B cell (primary cell): Measurements from ENCODE around the gene FSD1.

Source experiments
- EZH2 ChIP-seq: IDR thresholded peaks from 2 replicates; pipeline ENCODE4 v1.6.1; 2012; ENCODE audit warnings: borderline replicate concordance, low read depth, mild to moderate bottlenecking, moderate library complexity, low read length; ENCODE audit not compliant: insufficient read depth, poor library complexity, severe bottlenecking
- TF ChIP-seq, protein P1 (sequence below): fragments of 200-600 bp; IDR thresholded peaks from one replicate; pipeline ENCODE4 v1.8.0; 2022; ENCODE audit warnings: antibody characterized with exemption, mild to moderate bottlenecking

DNA sequence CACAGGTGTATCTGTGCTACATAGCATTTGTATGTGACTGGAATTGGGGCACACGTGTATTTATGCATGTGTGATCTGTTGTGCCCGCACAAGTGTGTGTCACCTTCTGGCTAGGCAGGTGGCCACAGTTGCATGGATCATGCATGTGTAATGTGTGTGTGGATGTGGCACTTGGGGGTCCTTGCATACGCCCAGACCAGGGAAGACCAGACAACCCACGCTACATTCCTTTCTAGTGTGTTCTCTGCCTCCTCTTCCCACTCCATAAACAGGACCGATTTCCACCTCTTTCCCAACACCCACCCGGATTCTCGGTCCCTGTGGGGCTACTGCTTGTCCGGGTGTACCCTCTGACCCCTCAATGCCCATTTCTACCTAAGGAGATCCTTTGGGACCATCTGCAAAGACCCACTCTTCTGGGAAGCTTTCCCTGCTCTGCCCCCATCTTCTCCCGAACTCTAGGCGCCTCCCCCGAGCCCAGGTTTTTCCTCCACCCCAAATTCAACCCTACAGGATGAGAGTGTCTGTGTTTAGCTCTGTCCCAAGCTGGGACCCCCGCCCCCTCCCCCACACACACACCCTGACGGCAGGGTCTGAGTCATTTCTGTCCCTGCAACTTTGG, 21.9 kb downstream of the FSD1 start:
- TF ChIP-seq, protein P1, sequence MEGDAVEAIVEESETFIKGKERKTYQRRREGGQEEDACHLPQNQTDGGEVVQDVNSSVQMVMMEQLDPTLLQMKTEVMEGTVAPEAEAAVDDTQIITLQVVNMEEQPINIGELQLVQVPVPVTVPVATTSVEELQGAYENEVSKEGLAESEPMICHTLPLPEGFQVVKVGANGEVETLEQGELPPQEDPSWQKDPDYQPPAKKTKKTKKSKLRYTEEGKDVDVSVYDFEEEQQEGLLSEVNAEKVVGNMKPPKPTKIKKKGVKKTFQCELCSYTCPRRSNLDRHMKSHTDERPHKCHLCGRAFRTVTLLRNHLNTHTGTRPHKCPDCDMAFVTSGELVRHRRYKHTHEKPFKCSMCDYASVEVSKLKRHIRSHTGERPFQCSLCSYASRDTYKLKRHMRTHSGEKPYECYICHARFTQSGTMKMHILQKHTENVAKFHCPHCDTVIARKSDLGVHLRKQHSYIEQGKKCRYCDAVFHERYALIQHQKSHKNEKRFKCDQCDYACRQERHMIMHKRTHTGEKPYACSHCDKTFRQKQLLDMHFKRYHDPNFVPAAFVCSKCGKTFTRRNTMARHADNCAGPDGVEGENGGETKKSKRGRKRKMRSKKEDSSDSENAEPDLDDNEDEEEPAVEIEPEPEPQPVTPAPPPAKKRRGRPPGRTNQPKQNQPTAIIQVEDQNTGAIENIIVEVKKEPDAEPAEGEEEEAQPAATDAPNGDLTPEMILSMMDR = no peak
- no peak for TF ChIP-seq EZH2
